Keratinocyte (primary cell): ENCODE results near the gene DTX3L. TPM values are rescaled to one million over a fixed set of nuclear protein-coding genes. Genes with fewer than 3 reads are reported as not detected.

Source experiments
- DNase-seq: peaks from one replicate; pipeline ENCODE4 v3.0.0-alpha.2; 2011; ENCODE audit warnings: low read depth, missing footprints, low spot score
- FAIRE-seq: peaks from 2 replicates; lab custom pipeline; 2011; peaks lifted over from hg19 to GRCh38; lab: Jason Lieb, UNC
- H2AFZ ChIP-seq: 2 replicates; pipeline ENCODE4 v1.6.0; 2012; ENCODE audit warnings: low read length, control low read depth, inconsistent platforms; ENCODE audit not compliant: control insufficient read depth
- H3K27ac ChIP-seq: 2 replicates; pipeline ENCODE4 v1.5.1; 2011; ENCODE audit warnings: low read length; ENCODE audit not compliant: control insufficient read depth, insufficient read depth
- H3K27me3 ChIP-seq: 3 replicates; pipeline ENCODE4 v1.6.0; 2011; ENCODE audit warnings: low read length; ENCODE audit not compliant: control insufficient read depth, insufficient read depth; ENCODE audit errors: extremely low read depth
- H3K36me3 ChIP-seq, 2 experiments: 2 replicates in 1 of 2; 3 replicates in 1 of 2; pipeline ENCODE4 v1.5.1; 2011; ENCODE audit warnings: low read length in 2 of 2, mild to moderate bottlenecking in 1 of 2; ENCODE audit not compliant: control insufficient read depth in 2 of 2, insufficient read depth in 2 of 2; ENCODE audit errors: extremely low read depth in 1 of 2
- H3K4me1 ChIP-seq: 3 replicates; pipeline ENCODE4 v1.5.1; 2011; ENCODE audit warnings: low read length; ENCODE audit not compliant: control insufficient read depth, insufficient read depth; ENCODE audit errors: extremely low read depth
- H3K4me2 ChIP-seq: 3 replicates; pipeline ENCODE4 v1.6.0; 2011; ENCODE audit warnings: low read depth, low read length; ENCODE audit not compliant: control insufficient read depth, insufficient read depth; ENCODE audit errors: extremely low read depth
- H3K4me3 ChIP-seq, 3 experiments: fragments of 200-600 bp in 1 of 3; sonication (generic) in 1 of 3; 2 replicates in 2 of 3; 3 replicates in 1 of 3; pipeline ENCODE4 v1.5.1; 2011 to 2016; ENCODE audit warnings: low read length in 3 of 3, mild to moderate bottlenecking in 3 of 3, control low read depth in 2 of 3, inconsistent platforms in 1 of 3, low read depth in 1 of 3, mixed read lengths in 1 of 3, mixed run types in 1 of 3, moderate library complexity in 1 of 3; ENCODE audit not compliant: control insufficient read depth in 2 of 3, insufficient read depth in 2 of 3; ENCODE audit errors: extremely low read depth in 1 of 3
- H3K79me2 ChIP-seq: 2 replicates; pipeline ENCODE4 v1.6.0; 2012; ENCODE audit warnings: low read length; ENCODE audit not compliant: control insufficient read depth, insufficient read depth
- H3K9ac ChIP-seq: 3 replicates; pipeline ENCODE4 v1.6.0; 2011; ENCODE audit warnings: low read length; ENCODE audit not compliant: control insufficient read depth, insufficient read depth; ENCODE audit errors: extremely low read depth
- H3K9me1 ChIP-seq: 3 replicates; pipeline ENCODE4 v1.6.0; 2011; ENCODE audit warnings: low read length; ENCODE audit not compliant: control insufficient read depth, insufficient read depth; ENCODE audit errors: extremely low read depth
- H3K9me3 ChIP-seq: 2 replicates; pipeline ENCODE4 v1.5.1; 2012; ENCODE audit warnings: low read depth, low read length; ENCODE audit not compliant: control insufficient read depth
- H4K20me1 ChIP-seq: 3 replicates; pipeline ENCODE4 v1.6.0; 2011; ENCODE audit warnings: low read length; ENCODE audit not compliant: control insufficient read depth, insufficient read depth; ENCODE audit errors: extremely low read depth
- CTCF ChIP-seq, 3 experiments: IDR thresholded peaks in 1 of 3; conservative IDR thresholded peaks in 1 of 3; optimal IDR thresholded peaks in 1 of 3; 2 replicates in 2 of 3; 3 replicates in 1 of 3; pipeline versions ENCODE3 to v1.5.1; 2011; ENCODE audit warnings: low read length in 3 of 3, mild to moderate bottlenecking in 3 of 3, moderate library complexity in 2 of 3, control low read depth in 1 of 3, inconsistent platforms in 1 of 3; ENCODE audit not compliant: insufficient read depth in 2 of 3; ENCODE audit errors: extremely low read depth in 1 of 3
- EZH2 ChIP-seq: IDR thresholded peaks from one replicate; pipeline ENCODE4 v1.6.1; 2012; ENCODE audit warnings: inconsistent platforms, mild to moderate bottlenecking, low read length, moderate library complexity
- dilution Hi-C: fragments of 300-500 bp; cut with MboI; formaldehyde crosslinking; loops from one replicate; pipeline ENCODE4 v1.7.0; 2020; ENCODE audit warnings: low sequenced_read_pairs; ENCODE audit not compliant: extremely low pct_ligation_motif_present
- polyA plus RNA-seq, 5 experiments: library from polyadenylated mRNA; depleted of rRNA in 3 of 5; stranded (reverse) in 3 of 5; stranded (forward) in 1 of 5; unstranded in 1 of 5; fragments of >200 nt; gene quantifications; 1 replicate in 1 of 5; 2 replicates in 3 of 5; 3 replicates in 1 of 5; pipeline versions ENCODE4 v1.2.1 to v1.2.3, GENCODE V29; 2011 to 2012; ENCODE audit warnings: missing spikeins in 2 of 5, low read depth in 1 of 5, low replicate concordance in 1 of 5

Gene DTX3L
- polyA plus RNA-seq, 1 donor (not counting 4 experiments of a cell fraction or from before 2014, with no cell fraction given) = 13.6 TPM

- Histone ChIP-seq H2AFZ (no peak overlapping the region), H3K36me3 (no peaks in the 10 kb centered on the region), H3K27ac (no peak overlapping the region), H4K20me1 (no peaks in the 10 kb centered on the region), H3K4me1 (no peaks in the 10 kb centered on the region), H3K9me1 (no peaks in the 10 kb centered on the region), H3K27me3 (no peaks in the 10 kb centered on the region), H3K9ac (no peak overlapping the region), H3K4me2 (no peak overlapping the region), H3K9me3 (peaks cover 2% of the 10 kb centered on the region), H3K79me2 (no peaks in the 10 kb centered on the region), H3K4me3 (no peak overlapping the region)
- no peak for FAIRE-seq
- no peak for TF ChIP-seq EZH2
- no peak for TF ChIP-seq CTCF (optimal IDR thresholded peaks at IDR 0.05 in 1 of 3, IDR thresholded peaks at IDR 0.05 in 1 of 3, conservative IDR thresholded peaks at IDR 0.05 in 1 of 3; ENCODE audit: extremely low read depth in 1 of 3, insufficient read depth in 2 of 3, low read length in 3 of 3)
- DNase-seq = no peak
- dilution Hi-C loops = no loop called here
Observed at GRCh38 chr3:122581622-122582021, 17.5 kb downstream of the DTX3L start.

- no peaks in the 10 kb centered on the region for H4K20me1 ChIP-seq
- no peak for FAIRE-seq
- no peak overlapping the region for H3K4me3 ChIP-seq
- no peaks in the 10 kb centered on the region for H3K79me2 ChIP-seq
- no peaks in the 10 kb centered on the region for H3K27me3 ChIP-seq
- H3K9me3 ChIP-seq = peaks cover 2% of the 10 kb centered on the region
- H3K9ac ChIP-seq = no peak overlapping the region
- H3K9me1 ChIP-seq = no peaks in the 10 kb centered on the region
- H3K36me3 ChIP-seq = no peaks in the 10 kb centered on the region
- no peak overlapping the region for H3K4me2 ChIP-seq
- H3K4me1 ChIP-seq = no peaks in the 10 kb centered on the region
- DNase-seq = no peak
- dilution Hi-C loops = no loop called here
- H2AFZ ChIP-seq = no peak overlapping the region
- H3K27ac ChIP-seq = no peak overlapping the region
- no peak for TF ChIP-seq CTCF (optimal IDR thresholded peaks at IDR 0.05 in 1 of 3, IDR thresholded peaks at IDR 0.05 in 1 of 3, conservative IDR thresholded peaks at IDR 0.05 in 1 of 3; ENCODE audit: extremely low read depth in 1 of 3, insufficient read depth in 2 of 3, low read length in 3 of 3)
- TF ChIP-seq EZH2 = no peak
Observed at GRCh38 chr3:122582390-122582789, 18.3 kb downstream of the DTX3L start.
